IPS DF 4.7 (cell line): Measurements from ENCODE around the gene CHRNE.
"Not testable (repeated sequence)": the region's sequence is repeated elsewhere in the genome, so short reads cannot be mapped to it uniquely, and the experiment has no call there.

Experiments used
- DNase-seq: peaks from one replicate; pipeline ENCODE4 v3.0.0-alpha.2; 2013; ENCODE audit warnings: low spot score; ENCODE audit errors: extremely low read depth

The CHRNE gene

DNA sequence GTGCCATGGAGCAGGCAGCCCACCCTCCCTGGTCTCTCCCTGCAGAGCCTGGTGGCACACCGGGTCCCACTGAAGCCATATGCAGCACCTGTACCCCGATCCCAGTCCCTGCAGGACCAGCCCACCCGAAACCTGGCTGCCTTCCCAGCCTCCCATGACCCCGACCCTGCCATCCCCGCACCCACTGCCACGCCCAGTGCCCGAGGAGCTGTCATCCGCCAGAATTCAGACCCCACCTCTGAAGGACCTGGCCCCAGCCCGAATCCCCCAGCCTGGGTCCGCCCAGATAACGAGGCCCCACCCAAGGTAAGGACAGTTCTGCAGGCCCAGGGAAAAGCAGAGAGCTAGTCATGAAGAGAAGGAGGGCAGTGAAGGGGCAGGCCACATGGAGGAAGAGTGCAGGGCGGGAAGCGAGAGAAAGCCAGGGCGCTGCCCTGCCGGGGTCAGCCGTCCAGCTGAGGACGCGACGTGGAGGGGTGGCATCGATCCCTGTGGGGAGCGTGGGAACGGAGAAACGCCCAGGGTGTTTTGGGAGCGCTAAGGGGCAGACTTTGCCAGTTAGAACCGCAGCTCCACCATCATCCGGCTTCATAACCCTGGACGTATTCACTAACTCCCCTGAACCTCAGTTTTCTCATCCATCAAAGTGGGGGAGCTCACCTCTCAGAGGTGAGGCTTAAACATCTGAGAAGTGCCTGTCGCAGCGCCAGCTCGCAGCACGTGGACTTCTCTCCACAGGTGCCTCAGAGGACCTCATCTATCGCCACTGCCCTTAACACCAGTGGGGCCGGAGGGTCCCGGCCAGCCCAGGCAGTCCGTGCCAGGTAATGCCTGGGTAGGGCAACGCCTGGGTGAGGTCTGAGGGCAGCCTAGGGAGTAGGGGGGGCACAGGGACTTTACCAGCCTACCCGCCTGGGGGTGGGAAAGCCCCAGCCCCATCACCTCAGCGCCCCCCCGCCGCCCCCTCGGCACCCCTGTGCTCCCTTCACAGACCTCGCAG lies 11.2 kb downstream of the CHRNE start:
- DNase-seq = no peak

DNA sequence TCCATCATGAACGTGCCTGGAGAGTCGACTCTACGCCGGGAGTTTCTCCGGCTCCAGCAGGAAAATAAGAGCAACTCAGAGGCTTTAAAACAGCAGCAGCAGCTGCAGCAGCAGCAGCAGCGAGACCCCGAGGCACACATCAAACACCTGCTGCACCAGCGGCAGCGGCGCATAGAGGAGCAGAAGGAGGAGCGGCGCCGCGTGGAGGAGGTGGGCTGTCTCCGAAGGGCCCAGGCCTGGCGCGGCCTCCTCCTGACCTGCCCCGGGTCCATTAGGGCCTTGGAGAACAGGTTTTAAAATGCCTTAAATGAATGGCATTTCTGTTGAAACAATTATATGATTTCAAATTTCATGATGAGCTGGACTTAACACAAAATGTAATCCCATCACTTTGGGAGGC lies 15.3 kb downstream of the CHRNE start:
- no peak for DNase-seq

GRCh38 chr17:4886830-4887229 lies 16.1 kb downstream of the CHRNE start:
- no peak for DNase-seq

GRCh38 chr17:4884489-4884888 lies 18.4 kb downstream of the CHRNE start:
- DNase-seq = no peak

DNA sequence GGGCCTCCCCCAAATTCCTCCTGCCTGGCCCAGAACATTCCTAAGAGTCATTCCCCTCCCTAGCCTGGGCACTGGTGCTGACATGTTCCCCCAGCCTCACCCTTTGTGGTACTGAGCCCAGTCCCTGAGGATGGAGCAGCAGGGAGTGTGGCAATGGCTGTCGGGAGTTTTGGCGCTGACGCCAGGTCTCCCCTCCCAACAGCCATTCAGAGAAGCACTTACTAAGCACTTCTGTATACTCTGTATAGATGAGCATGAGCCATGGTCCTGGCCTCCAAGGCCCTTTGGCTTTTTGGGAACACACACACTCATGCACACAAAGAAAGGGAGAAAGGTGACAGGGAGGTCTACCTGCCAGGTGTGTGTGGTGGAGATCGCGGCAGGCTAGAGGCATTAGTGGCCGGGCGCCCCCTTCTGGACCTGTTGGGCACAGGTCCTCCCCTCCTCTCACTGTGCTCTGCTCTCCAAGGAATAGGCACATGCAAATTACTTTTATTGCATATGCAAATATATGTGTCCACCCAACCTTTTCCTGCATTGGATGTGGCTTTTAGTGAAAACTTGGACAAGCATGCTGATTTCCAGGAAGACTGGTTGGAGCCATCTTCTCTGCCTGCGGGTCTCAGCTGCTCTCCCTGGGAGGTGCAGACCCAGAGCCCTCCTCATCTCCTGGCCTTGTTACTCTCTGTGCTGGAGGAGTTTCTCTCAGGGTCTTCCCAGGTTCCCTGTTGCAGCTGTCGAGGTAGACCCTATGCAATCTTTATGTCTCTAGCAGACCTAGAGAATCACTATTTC lies 20.9 kb downstream of the CHRNE start:
- no peak for DNase-seq

GRCh38 chr17:4880857-4881256 lies 22.0 kb downstream of the CHRNE start:
- DNase-seq = no peak

DNA sequence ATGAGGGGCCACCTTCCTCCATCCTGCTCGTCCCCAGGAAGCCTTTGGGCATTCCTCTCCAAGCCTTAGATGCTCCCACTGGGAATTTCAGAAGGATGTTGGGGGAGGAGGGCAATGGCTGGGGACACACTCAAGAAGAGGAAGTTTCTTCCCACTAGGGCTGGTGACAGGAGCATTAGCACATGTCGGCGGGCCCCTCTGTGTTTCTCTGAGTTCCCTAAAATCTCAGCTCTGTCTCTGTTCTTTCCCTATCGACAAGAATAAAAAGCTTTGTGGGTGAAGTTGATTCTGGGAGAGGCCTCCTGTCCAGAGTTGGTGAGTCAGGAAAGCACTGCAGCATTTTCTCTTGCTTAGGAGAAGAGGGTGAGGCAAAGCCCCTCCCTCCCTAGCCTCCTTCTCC lies 23.3 kb downstream of the CHRNE start:
- no peak for DNase-seq

DNA sequence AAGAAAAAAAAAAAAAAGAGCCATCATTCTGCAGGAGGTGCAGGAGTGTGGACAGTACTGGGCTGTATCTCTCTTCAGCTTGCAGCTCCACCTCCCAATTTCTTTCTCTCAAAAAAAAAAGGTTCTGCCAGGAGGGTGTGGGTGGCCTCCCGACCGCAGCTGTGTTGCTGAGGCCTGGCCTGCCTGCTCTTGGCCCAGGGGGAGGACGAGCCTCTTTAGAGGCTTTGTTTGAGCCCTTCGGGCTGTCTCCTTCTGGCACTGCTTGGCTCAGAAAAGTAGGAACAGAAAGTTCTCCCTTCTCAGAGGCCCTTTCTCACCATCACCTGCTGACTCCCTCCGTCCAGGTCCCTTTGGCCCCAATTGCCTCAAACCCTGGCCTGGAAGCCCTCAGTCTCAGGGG lies 25.8 kb downstream of the CHRNE start:
- DNase-seq = no peak

DNA sequence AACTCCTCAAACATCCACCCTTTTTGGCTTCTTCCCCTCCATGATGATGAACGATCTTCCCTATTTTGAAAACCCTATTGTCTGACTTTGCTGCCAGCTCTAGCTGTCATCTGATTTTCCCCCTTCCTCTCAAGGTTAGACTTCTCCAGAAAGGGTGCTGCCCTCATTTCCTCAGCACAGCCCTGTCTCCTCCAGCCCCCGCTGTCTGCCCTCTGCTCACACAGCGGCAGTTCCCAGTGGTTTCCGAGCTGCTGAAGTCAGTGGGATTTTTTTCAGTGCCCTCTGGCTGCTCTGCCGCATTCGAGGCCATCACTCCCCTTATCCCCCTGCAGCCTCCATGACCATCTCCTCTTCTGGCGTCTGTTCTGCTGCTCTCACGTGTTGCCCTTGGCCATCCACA lies 30.1 kb downstream of the CHRNE start:
- no peak for DNase-seq

DNA sequence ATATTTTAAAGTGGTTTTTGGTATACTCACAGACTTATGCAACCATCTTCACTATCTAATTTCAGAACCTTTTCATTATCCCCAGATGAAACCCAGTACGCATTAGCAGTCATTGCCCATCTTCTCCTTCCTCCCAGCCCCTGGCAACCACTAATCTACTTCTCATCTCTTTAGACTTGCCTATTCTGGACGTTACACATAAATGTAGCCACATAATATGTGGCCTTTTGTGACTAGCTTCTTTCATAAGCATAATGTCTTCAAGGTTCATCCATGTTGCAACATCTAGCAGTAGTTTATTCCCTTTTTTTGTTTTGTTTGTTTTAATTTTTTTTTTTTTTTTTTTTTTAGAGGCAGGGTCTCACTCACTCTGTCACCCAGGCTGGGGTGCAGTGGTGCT lies 32.0 kb downstream of the CHRNE start:
- no peak for DNase-seq

DNA sequence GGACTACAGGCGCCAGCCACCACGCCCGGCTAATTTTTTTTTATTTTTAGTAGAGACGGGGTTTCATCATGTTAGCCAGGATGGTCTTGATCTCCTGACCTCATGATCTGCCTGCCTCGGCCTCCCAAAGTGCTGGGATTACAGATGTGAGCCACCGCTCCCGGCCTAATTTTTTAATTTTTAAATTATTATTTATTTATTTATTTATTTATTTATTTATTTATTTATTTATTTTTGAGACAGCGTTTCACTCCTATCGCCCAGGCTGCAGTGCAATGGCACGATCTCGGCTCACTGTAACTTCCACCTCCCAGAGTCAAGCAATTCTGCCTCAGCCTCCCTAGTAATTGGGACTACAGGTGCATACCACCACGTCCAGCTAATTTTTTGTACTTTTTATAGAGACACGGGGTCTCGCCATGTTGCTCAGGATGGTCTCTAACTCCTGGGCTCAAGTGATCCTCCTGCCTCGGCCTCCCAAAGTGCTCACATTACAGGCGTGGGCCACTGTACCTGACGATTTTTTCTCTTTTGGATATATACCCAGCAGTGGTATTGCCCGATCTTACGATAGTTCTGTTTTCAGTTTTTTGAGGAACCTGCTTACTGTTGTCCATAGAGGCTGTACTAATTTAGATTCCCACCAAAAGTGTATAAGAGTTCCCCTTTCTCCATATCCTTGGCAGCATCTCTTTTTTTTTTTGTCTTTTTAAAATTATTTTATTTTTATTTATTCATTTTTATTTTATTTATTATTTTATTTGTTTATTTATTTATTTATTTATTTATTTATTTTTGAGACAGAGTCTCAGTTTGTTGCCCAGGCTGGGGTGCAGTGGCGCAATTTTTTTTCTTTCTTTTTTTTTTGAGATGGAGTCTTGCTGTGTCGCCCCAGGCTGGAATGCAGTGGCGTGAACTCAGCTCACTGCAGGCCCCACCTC lies 33.6 kb downstream of the CHRNE start:
- not testable (repeated sequence) for DNase-seq

DNA sequence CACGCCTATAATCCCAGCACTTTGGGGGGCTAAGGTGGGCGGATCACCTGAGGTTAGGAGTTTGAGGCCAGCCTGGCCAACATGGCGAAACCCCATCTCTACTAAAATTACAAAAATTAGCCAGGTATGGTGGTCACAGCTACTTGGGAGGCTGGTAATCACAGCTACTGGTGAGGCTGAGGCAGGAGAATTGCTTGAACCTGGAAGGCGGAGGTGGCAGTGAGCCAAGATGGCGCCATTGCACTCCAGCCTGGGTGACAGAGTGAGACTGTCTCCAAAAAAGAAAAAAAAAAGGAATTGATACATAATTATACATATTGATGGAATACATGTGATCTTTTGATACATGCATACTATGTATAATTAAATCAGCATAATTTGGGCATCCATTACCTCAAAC lies 35.4 kb downstream of the CHRNE start:
- DNase-seq = not testable (repeated sequence)

DNA sequence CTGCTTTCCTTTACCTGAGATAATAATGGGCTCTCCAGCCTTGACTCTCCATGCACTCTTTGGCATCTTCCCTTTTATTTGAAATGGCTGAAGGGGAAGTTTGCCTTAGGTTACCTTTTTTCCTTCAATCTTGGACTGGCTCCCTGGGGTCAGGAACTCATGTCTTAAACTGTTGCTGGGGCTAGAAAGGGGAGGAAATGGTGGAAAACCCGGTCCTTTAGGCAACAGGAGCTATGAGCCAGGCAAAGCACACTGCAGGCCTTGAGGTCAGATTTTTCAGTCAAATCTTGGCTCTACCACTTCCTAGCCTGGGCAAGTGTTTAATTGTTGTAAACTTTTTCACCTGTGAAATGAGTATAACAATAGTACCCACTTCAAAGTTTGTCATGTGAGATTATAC lies 39.6 kb downstream of the CHRNE start:
- DNase-seq = no peak

- no peak for DNase-seq
These were observed 40.2 kb downstream of the CHRNE start for GRCh38 chr17:4862720-4863119.

DNA sequence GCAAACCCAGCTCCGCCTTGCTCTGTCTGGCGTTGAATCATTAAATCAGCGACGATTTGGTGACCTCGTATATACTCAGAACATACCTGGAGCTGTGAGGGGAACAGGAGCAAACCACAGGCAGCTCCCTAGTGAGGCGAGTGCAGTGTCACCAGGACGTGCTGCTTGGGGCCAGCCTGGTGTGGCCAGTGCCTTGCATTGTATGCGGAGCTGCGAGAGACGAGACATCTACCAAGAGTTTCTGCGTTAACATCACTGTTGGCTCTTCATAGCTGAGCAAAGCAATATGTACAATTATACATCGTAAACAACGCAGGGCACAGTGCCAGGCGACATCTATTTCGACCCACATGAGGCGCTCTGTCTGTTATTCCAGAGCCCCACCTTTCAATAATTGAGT lies 41.8 kb downstream of the CHRNE start:
- no peak for DNase-seq

DNA sequence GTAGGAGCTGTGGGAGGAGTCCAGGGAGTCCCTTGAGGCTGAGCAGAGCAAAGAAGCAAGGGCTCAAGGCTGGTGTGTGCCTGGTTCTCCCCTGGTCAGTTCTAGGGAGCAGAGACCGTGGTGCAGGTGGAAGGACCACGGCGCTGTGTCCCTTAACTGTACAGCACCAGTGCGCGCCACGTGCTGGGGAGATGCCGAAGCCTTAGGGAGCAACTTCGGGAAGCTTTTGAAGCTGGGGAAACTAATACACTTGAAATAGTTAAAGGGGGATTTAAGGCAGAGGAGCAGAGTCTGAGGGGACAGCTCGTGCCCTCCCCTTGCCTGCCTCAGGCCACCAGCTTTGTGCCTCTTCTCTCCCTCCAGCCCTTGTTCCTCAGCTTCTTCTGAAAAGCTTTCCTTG lies 42.2 kb downstream of the CHRNE start:
- no peak for DNase-seq

GRCh38 chr17:4859816-4860625 lies 42.9 kb downstream of the CHRNE start:
- DNase-seq = no peak

- DNase-seq = no peak
These were observed 44.0 kb downstream of the CHRNE start for GRCh38 chr17:4858882-4859260.

DNA sequence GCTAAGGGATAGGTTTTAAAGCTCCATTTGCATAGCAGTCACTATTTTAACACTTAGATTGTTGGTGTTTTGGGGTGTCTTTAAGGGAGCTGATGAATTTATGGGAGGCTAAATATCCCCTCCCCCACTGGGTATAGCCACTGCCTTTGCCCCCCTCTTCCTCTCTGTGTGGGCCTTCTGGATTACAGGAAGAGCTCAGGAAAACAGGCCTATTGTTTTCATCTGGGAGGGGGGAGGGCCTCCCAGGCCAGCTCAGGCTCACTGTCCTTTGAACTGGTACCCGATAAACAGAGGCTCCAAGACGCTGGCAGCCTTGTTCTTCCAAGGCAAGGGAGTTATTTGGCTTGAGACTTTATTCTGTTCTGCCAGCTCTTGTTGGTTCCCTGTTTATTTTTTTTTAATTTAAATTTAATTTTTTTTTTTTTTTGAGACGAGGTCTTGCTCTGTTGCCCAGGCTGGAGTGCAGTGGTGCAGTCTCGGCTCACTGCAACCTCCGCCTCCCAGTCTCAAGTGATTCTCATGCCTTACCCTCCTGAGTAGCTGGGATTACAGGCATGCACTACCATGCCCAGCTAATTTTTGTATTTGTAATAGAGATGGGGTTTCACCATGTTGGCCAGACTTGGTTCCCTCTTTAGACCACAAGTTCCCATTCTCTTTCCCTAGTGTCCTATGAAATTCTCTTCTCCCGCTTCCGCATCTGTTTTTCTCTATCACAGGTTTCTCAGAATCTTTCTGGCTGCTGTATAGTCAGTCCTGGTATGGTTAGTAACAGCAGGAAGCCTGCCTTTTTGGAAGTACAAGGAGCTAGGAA lies 44.6 kb downstream of the CHRNE start:
- DNase-seq = no peak

DNA sequence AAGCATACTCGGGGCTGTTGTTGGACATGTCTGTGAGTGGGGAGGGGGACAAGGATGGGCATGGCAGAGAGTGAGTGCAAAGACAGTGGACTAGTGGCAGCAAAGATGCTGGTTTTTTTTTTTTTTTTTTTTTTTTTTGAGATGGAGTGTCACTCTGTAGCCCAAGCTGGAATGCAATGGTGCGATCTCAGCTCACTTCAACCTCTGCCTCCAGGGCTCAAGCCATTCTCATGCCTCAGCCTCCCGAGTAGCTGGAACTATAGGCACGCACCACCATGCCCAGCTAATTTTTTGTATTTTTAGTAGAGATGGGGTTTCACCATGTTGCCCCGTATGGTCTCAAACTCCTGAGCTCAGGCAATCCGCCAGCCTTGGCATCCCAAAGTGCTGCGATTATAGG lies 45.6 kb downstream of the CHRNE start:
- not testable (repeated sequence) for DNase-seq
